HepG2 (cell line): ENCODE data around the gene YAP1. TPM values are rescaled to one million over a fixed set of nuclear protein-coding genes. Genes with fewer than 3 reads are reported as not detected.

Experiments
- KLF16 ChIP-seq, 2 experiments: sonication (generic) in 1 of 2; formaldehyde crosslinking in 1 of 2; IDR thresholded peaks; 2 replicates each; pipeline versions ENCODE4 v1.6.1 to v1.8.0; 2016 to 2023; ENCODE audit warnings: missing genetic modification reagents in 2 of 2, missing compliant biosample characterization in 1 of 2
- PBX2 ChIP-seq: IDR thresholded peaks from 2 replicates; pipeline ENCODE4 v1.6.1; 2016; ENCODE audit warnings: control low read depth
- POLR2A ChIP-seq, 2 experiments: IDR thresholded peaks; 2 replicates each; pipeline ENCODE4 v1.6.1; 2011; ENCODE audit warnings: low read depth in 2 of 2, low read length in 2 of 2, mild to moderate bottlenecking in 1 of 2, moderate library complexity in 1 of 2; ENCODE audit not compliant: insufficient read depth in 1 of 2
- RAD21 ChIP-seq: fragments of 450-650 bp; formaldehyde crosslinking; IDR thresholded peaks from 2 replicates; pipeline ENCODE4 v1.5.0; 2020; ENCODE audit warnings: mild to moderate bottlenecking
- RNF219 ChIP-seq: sonication (generic); formaldehyde crosslinking; IDR thresholded peaks from 2 replicates; pipeline ENCODE4 v1.5.0; 2020; ENCODE audit warnings: mild to moderate bottlenecking, missing genetic modification reagents
- TBX2 ChIP-seq: sonication (generic); formaldehyde crosslinking; IDR thresholded peaks from 2 replicates; pipeline ENCODE4 v1.5.0; 2020; ENCODE audit warnings: missing genetic modification reagents, mild to moderate bottlenecking, borderline replicate concordance
- THAP11 ChIP-seq: IDR thresholded peaks from 2 replicates; pipeline ENCODE4 v1.6.1; 2016; ENCODE audit warnings: missing biosample characterization, missing genetic modification reagents
- ZBTB10 ChIP-seq: sonication (generic); formaldehyde crosslinking; IDR thresholded peaks from 2 replicates; pipeline ENCODE4 v1.4.0; 2020; ENCODE audit warnings: missing genetic modification reagents, borderline replicate concordance
- ZNF687 ChIP-seq: sonication (generic); formaldehyde crosslinking; IDR thresholded peaks from 2 replicates; pipeline ENCODE4 v1.5.1; 2020; ENCODE audit warnings: mild to moderate bottlenecking, missing genetic modification reagents, moderate library complexity
- polyA plus RNA-seq, 8 experiments: library from polyadenylated mRNA; depleted of rRNA in 3 of 8; stranded (reverse) in 7 of 8; unstranded in 1 of 8; fragments of >200 nt; fragmentation: Illumina TruSeq in 4 of 8; extraction: Trizol in 4 of 8; gene quantifications; 2 replicates each; pipeline versions ENCODE4 v1.2.1 to v1.2.3, GENCODE V29; 2011 to 2016; ENCODE audit warnings: low read depth in 4 of 8, missing spikeins in 1 of 8, mixed read lengths in 1 of 8; ENCODE audit not compliant: insufficient read depth in 1 of 8
- total RNA-seq, 5 experiments: library from RNA; depleted of rRNA; stranded (reverse); fragments of >200 nt; fragmentation: Illumina TruSeq; extraction: Trizol; gene quantifications; 2 replicates each; pipeline ENCODE4 v1.2.3, GENCODE V29; 2016; ENCODE audit warnings: low read depth in 1 of 5
- TF ChIP-seq, protein P1 (sequence below): IDR thresholded peaks from 2 replicates; pipeline ENCODE4 v1.6.1; 2012; ENCODE audit warnings: inconsistent platforms

The YAP1 gene
- total and polyA plus RNA-seq, 2 of the 13 experiments (the other 11 are each of a cell fraction or from before 2014, with no cell fraction given) = 59.5 to 91.0 TPM

- TF ChIP-seq ZNF687 (peak; percentile 85), RAD21 (CRISPR knock-in tag) (peak; percentile 43; the same call in 1 of the 2 replicates), RNF219 (CRISPR knock-in tag) (no peak), KLF16 (CRISPR knock-in tag; IDR thresholded peaks at IDR 0.05) (0 out of 4 replicates have a peak, but pooled peaks of 1 of the 2 experiments have one; percentile 13), POLR2A (IDR thresholded peaks at IDR 0.05; ENCODE audit: insufficient read depth in 1 of 2, low read depth in 2 of 2, low read length in 2 of 2) (peak in 1 of 2 experiments; percentile 49; a peak in 2 of 4 replicates), ZBTB10 (no peak), TBX2 (CRISPR knock-in tag) (peak; percentile 46; the same call in 1 of the 2 replicates), THAP11 (CRISPR knock-in tag) (peak; percentile 31; the same call in 1 of the 2 replicates), PBX2 (CRISPR knock-in tag) (0 out of 2 replicates have a peak, but pooled peaks have one; percentile 45)
- TF ChIP-seq, protein P1, sequence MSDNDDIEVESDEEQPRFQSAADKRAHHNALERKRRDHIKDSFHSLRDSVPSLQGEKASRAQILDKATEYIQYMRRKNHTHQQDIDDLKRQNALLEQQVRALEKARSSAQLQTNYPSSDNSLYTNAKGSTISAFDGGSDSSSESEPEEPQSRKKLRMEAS = peak; percentile 75
Measured at GRCh38 chr11:102268083-102268984, 158.1 kb downstream of the YAP1 start (continued).
